Osteoblast (primary cell): ENCODE measurements around the gene MYADML2. TPM values are rescaled to one million over a fixed set of nuclear protein-coding genes. Genes with fewer than 3 reads are reported as not detected.

Source experiments
- DNase-seq: peaks from one replicate; pipeline ENCODE4 v3.0.0; 2011; ENCODE audit warnings: low spot score, mixed read lengths; ENCODE audit not compliant: insufficient read length; ENCODE audit errors: missing footprints
- H2AFZ ChIP-seq: 2 replicates; pipeline ENCODE4 v1.6.0; 2011; ENCODE audit warnings: mild to moderate bottlenecking, low read length
- H3K27ac ChIP-seq: 2 replicates; pipeline ENCODE4 v1.5.1; 2011; ENCODE audit warnings: mild to moderate bottlenecking, low read depth, low read length, moderate library complexity
- H3K27me3 ChIP-seq: 2 replicates; pipeline ENCODE4 v1.6.0; 2012; ENCODE audit warnings: mild to moderate bottlenecking, control low read depth, inconsistent platforms, low read length, moderate library complexity; ENCODE audit not compliant: insufficient read depth
- H3K36me3 ChIP-seq: 2 replicates; pipeline ENCODE4 v1.5.1; 2011; ENCODE audit warnings: mild to moderate bottlenecking, low read length, control low read depth, moderate library complexity; ENCODE audit not compliant: insufficient read depth
- H3K4me1 ChIP-seq: 2 replicates; pipeline ENCODE4 v1.5.1; 2011; ENCODE audit warnings: mild to moderate bottlenecking, low read length, control low read depth, moderate library complexity; ENCODE audit not compliant: insufficient read depth
- H3K4me2 ChIP-seq: 2 replicates; pipeline ENCODE4 v1.6.0; 2011; ENCODE audit warnings: mild to moderate bottlenecking, low read length; ENCODE audit not compliant: insufficient read depth
- H3K4me3 ChIP-seq: fragments of 200-600 bp; sonication (generic); 3 replicates; pipeline ENCODE4 v1.5.1; 2012; ENCODE audit warnings: mild to moderate bottlenecking, low read length, inconsistent platforms; ENCODE audit not compliant: insufficient read depth
- H3K79me2 ChIP-seq: 2 replicates; pipeline ENCODE4 v1.6.0; 2012; ENCODE audit warnings: mild to moderate bottlenecking, low read length, control low read depth, inconsistent platforms; ENCODE audit not compliant: insufficient read depth
- H3K9me3 ChIP-seq: 2 replicates; pipeline ENCODE4 v1.5.1; 2011; ENCODE audit warnings: low read depth, low read length, control low read depth
- H4K20me1 ChIP-seq: 2 replicates; pipeline ENCODE4 v1.6.0; 2012; ENCODE audit warnings: mild to moderate bottlenecking, low read length, control low read depth; ENCODE audit not compliant: insufficient read depth
- CTCF ChIP-seq: IDR thresholded peaks from 2 replicates; pipeline ENCODE4 v1.5.1; 2011; ENCODE audit warnings: mild to moderate bottlenecking, low read depth, low read length, moderate library complexity; ENCODE audit errors: extremely low read depth
- total RNA-seq: library from RNA; depleted of rRNA; stranded (reverse); fragments of >200 nt; gene quantifications from 2 replicates; pipeline ENCODE4 v1.2.3, GENCODE V29; 2012

Gene MYADML2
- total RNA-seq, 1 donor, result not detected

GRCh38 chr17:81967533-81968395, 20.7 kb upstream of the MYADML2 start:
- Histone ChIP-seq H2AFZ (peak overlapping the region; percentile 81), H3K36me3 (no peaks in the 10 kb centered on the region), H3K27me3 (peaks cover 8% of the 10 kb centered on the region), H3K27ac (no peak overlapping the region), H3K4me3 (peak overlapping the region; percentile 46), H3K9me3 (no peaks in the 10 kb centered on the region), H3K4me2 (peak overlapping the region; percentile 74), H3K4me1 (peaks cover 6% of the 10 kb centered on the region), H3K79me2 (no peaks in the 10 kb centered on the region), H4K20me1 (no peaks in the 10 kb centered on the region)
- DNase-seq, result peak; percentile 96
- TF ChIP-seq CTCF, result no peak

- no peaks in the 10 kb centered on the region for H3K36me3 ChIP-seq
- no peaks in the 10 kb centered on the region for H3K9me3 ChIP-seq
- H2AFZ ChIP-seq, result no peak overlapping the region
- peaks cover 6% of the 10 kb centered on the region for H3K4me1 ChIP-seq
- H3K4me2 ChIP-seq, result no peak overlapping the region
- no peaks in the 10 kb centered on the region for H4K20me1 ChIP-seq
- H3K27ac ChIP-seq, result no peak overlapping the region
- peaks cover 13% of the 10 kb centered on the region for H3K27me3 ChIP-seq
- H3K79me2 ChIP-seq, result no peaks in the 10 kb centered on the region
- no peak for DNase-seq
- H3K4me3 ChIP-seq, result no peak overlapping the region
- TF ChIP-seq CTCF, result no peak
Measured at GRCh38 chr17:81967244-81967532, 20.2 kb upstream of the MYADML2 start.

GRCh38 chr17:81966343-81967243, 19.6 kb upstream of the MYADML2 start:
- no peaks in the 10 kb centered on the region for H3K36me3 ChIP-seq
- no peak for TF ChIP-seq CTCF
- H3K4me3 ChIP-seq, result no peak overlapping the region
- no peak overlapping the region for H2AFZ ChIP-seq
- DNase-seq, result peak; percentile 87
- peaks cover 19% of the 10 kb centered on the region for H3K27me3 ChIP-seq
- H4K20me1 ChIP-seq, result no peaks in the 10 kb centered on the region
- H3K79me2 ChIP-seq, result no peaks in the 10 kb centered on the region
- H3K9me3 ChIP-seq, result no peaks in the 10 kb centered on the region
- peaks cover 6% of the 10 kb centered on the region for H3K4me1 ChIP-seq
- no peak overlapping the region for H3K4me2 ChIP-seq
- no peak overlapping the region for H3K27ac ChIP-seq
